Stimulated activated CD4-positive, alpha-beta T cell treated with anti-CD3 and anti-CD28 coated beads, Interleukin-1b, Interleukin-23, amount 100 ng/mL, for 24 hours (primary cell): ENCODE measurements around the gene CABP4.

ENCODE experiments used
- DNase-seq, 4 experiments: peaks; one replicate each; pipeline ENCODE4 v3.0.0-alpha.2; 2020; ENCODE audit warnings: low read depth in 4 of 4, low spot score in 1 of 4

Gene CABP4

DNA sequence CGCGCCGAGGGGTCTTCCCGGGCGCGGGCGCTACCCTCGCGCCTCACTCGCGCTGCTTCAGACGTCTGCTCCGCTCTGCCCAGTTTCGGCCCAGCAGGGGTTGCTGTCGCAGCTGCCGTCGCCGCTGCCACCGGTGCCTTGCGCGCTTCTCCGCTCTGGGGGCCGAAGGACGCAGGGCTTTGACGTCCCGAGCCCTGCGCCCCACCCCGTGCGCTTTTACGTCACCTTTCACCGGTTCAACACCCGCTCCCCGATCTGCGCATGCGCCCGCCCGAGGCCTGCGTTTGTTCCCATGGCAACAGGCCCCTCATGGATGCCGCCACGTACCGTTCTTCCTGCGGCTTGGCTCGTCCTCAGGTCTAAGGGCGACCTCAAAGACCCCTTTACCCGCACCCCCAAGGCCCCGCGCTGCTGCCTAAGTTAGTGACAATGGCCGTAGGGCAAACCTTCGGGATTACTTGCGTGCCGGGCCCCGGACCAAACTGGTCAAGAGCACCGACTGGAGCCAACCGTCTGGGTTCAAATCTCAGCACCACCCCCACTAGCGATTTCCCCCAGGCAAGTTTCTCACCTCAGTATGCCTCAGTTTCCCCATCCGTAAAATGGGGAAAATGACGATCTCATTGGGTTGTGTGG is 53.5 kb downstream of the CABP4 start:
- DNase-seq = peak; percentile 99 to 100 (median 99)

GRCh38 chr11:67510023-67510345 is 54.8 kb downstream of the CABP4 start:
- no peak for DNase-seq
